Measurements from ENCODE around the gene SHROOM3.

SHROOM3 gene

GRCh38 chr4:76760193-76760592, 325.2 kb downstream of the SHROOM3 start:
- no peak for TF ChIP-seq CTCF (conservative IDR thresholded peaks at IDR 0.05; ENCODE audit: low read depth, low read length)
- no peak overlapping the region for H3K4me3 ChIP-seq (ENCODE audit: low read depth, low read length)
- no peak for DNase-seq (ENCODE audit: low read depth)

DNA sequence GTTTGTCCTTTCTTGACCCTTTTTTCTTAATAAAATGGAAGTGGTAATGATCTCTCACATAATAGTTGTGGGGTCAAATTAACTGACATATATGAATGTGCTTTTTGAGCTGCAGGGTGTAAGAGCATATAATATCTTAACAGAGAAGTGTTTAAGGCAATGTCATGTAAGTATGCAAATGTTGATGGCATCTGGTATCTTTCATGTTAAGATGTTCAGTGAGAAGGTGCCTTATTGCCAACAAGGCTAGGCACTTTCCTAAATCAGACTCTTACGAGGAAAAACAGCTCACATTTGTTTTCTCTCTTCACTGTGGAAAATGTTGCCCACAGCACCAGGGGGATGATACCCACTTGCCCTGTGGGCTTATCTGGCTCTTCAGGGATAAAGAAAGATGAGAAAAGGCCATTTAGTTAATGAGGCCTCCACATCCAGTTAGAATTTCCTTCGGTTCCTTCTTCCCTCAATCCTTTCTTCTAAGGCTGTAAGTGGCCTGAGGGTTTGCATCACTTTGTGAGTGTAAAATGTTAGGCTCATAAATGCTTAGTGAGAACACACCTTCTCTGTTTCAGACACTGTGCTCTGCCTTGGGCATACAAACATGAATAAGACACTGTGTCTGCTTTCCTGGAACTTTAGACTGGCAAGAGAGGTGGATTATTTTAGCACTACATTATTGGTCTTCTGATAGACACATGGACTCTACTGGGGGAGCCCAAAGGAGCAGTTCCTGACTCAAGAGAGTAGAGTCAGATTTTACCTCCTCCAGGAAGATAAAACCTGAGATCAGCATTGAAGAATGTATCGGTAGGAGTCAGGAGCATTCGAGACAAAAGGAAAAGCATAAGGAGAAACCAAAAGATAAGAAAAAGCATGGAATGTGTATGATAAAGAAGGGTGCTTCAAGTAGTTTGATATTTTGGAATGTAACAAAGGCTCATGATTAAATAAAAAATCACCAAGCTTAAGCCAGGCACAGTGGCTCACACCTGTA, 327.4 kb downstream of the SHROOM3 start:
- no peak for TF ChIP-seq CTCF (conservative IDR thresholded peaks at IDR 0.05; ENCODE audit: low read depth, low read length)
- no peak overlapping the region for H3K4me3 ChIP-seq (ENCODE audit: low read depth, low read length)
- no peak for DNase-seq (ENCODE audit: low read depth)

DNA sequence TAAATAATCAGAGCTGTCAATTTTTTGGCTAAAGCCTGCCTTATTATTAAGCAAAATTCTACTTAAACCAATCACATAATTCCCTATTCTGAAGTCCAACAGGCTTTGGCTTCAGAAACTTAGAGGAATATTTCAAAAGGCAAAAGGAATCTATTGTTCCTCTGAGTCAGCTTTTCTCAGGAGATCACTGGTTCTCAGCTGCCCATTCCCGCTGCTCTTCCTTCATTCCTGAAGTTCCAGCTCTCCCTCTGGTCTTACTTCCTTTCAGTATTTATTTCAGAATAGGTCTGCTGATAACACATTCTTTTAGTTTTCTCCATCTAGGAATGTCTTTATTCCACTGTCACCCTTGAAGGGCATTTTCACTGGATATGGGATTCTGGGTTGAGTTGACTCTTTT, 329.2 kb downstream of the SHROOM3 start:
- DNase-seq (ENCODE audit: low read depth): peak; percentile 66
- no peak overlapping the region for H3K4me3 ChIP-seq (ENCODE audit: low read depth, low read length)
- no peak for TF ChIP-seq CTCF (conservative IDR thresholded peaks at IDR 0.05; ENCODE audit: low read depth, low read length)

- no peak overlapping the region for H3K4me3 ChIP-seq (ENCODE audit: low read depth, low read length)
- no peak for TF ChIP-seq CTCF (conservative IDR thresholded peaks at IDR 0.05; ENCODE audit: low read depth, low read length)
- no peak for DNase-seq (ENCODE audit: low read depth)
Measured at GRCh38 chr4:76765473-76766183, 330.6 kb downstream of the SHROOM3 start.

GRCh38 chr4:76767983-76768382, 333.0 kb downstream of the SHROOM3 start:
- no peak for DNase-seq (ENCODE audit: low read depth)
- no peak overlapping the region for H3K4me3 ChIP-seq (ENCODE audit: low read depth, low read length)
- TF ChIP-seq CTCF (conservative IDR thresholded peaks at IDR 0.05; ENCODE audit: low read depth, low read length): no peak

DNA sequence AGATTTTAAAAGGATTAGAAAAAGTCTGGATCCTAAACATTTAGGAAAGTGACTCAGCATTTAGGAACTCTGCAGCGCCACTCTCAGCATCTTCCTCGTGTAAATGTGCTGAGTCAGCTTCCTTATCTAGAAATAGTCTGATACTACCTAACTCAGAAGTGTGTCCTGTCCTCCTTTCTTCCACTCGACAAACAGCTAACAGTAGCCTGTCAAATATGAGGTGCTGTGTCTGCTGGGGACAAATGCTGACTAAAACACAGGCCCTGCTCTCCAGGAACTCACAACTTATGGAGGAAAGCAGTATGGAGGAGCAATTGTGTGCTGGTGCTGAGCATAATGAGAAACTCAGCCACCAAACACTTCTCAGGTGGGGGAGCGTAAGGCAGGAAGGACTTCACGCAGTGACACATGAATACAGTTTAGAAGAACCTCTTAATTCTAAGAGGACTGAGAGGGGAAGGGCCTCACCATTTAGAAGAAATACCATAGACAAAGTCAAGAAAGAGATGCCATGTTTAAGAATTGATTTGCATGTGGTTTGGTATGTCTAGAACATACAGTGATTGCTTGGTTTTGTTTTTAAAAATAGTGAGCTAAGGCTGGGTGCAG, 337.6 kb downstream of the SHROOM3 start:
- peak; percentile 83 for DNase-seq (ENCODE audit: low read depth)
- no peak overlapping the region for H3K4me3 ChIP-seq (ENCODE audit: low read depth, low read length)
- TF ChIP-seq CTCF (conservative IDR thresholded peaks at IDR 0.05; ENCODE audit: low read depth, low read length): peak; percentile 17
